ENCODE results near the gene FOXQ1.
"Not testable (repeated sequence)": the region's sequence is repeated elsewhere in the genome, so short reads cannot be mapped to it uniquely, and the experiment has no call there.

FOXQ1 gene

DNA sequence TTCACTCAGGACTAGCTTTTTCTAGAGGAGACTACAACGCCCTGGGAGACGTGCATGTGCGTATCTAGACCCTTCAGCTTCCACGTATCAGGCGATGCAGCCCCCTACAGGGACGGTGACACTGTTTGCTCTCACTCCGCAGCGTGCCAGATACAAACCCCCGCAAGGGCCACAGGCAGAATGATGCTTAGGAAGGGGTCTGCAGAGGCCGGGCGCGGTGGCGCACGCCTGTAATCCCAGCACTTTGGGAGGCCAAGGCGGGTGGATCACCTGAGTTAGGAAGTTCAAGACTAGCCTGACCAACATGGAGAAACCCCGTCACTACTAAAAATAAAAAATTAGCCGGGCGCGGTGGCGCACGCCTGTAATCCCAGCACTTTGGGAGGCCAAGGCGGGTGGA is 6.7 kb downstream of the FOXQ1 start:
- DNase-seq (ENCODE audit: low read depth in 2 of 3, low spot score in 1 of 3) = not testable (repeated sequence)

DNA sequence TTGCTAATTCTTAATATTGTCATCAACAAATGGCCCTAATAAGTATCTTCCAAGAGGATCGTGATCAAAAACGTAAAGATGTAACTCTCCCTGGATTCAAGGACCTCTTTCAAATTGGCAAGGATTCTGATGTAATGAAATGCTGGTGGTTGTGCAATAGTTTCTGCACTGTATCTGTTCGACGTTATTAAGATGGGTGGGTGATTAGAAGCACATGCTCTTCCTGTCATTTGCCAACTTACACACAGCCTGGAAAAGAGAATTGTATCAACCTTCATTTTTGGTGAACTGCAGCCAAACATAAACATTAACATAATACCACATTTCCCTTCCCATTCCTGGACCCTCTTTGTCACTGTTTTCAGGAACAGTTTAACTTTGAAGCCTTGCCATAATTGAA is 9.8 kb downstream of the FOXQ1 start:
- DNase-seq (ENCODE audit: low read depth in 2 of 3, low spot score in 1 of 3) = no peak

- no peak for DNase-seq (ENCODE audit: low read depth in 2 of 3, low spot score in 1 of 3)
Measured at GRCh38 chr6:1322156-1322555, 10.3 kb downstream of the FOXQ1 start.

- DNase-seq (ENCODE audit: low read depth in 2 of 3, low spot score in 1 of 3) = no peak
Measured at GRCh38 chr6:1322696-1323219, 10.9 kb downstream of the FOXQ1 start.

DNA sequence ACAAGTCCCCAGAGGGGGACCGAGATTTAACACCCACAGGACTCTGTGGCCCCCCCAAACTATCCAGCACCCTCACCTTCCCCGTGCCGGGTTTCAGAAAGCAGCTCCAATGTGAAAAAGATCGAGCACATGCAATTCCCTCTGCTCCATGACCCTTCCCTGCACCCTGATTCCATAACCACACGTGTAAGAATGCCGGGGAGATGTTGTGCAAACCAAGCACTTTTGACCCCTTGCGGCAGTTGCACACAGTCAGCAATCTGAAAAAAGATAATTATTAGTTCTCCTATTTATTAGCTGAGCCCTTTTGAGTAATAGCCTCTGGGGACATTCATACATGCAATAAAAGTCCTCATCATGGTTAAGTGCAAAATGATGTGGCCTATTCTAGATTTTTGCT is 13.0 kb downstream of the FOXQ1 start:
- DNase-seq (ENCODE audit: low read depth in 2 of 3, low spot score in 1 of 3) = no peak

DNA sequence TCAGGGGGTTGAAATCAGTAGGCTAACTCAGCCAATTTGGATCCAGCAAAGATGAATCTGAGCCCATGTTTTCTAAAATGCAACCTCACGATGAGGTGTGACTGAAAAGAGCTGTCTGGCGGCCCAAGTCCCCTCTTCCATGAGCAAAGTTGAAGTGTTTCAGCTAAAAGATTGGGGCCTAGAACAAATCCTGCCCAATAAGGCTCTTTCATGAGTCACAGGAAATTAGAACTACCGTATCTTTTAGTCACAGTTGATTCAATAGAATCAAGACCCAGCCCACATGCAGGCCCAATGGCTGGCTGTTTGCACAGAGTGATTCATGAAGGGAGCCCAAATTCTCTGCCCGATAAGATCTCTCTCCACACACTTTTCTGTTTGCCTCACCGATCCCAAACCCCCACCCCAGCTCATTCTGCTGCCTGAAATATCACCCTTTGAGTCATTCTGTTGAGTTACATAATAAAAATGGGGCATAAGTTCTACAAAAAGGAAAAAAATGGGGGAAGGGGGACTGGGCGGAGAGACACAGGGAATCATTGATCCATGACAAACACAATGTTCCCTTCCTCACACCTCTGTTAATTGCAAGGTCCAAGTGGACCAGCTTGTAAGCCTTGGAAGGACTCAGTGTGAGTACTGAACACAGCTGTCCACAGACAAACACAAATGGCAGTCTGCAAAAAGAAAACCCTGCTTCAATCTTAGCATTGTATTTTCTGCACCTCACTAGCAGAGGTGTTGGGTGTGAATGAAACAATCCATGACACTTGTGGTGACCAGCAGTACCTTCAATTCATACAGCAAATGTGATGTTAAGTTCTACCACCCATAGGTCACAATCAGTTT is 13.8 kb downstream of the FOXQ1 start:
- DNase-seq (ENCODE audit: low read depth in 2 of 3, low spot score in 1 of 3) = no peak

DNA sequence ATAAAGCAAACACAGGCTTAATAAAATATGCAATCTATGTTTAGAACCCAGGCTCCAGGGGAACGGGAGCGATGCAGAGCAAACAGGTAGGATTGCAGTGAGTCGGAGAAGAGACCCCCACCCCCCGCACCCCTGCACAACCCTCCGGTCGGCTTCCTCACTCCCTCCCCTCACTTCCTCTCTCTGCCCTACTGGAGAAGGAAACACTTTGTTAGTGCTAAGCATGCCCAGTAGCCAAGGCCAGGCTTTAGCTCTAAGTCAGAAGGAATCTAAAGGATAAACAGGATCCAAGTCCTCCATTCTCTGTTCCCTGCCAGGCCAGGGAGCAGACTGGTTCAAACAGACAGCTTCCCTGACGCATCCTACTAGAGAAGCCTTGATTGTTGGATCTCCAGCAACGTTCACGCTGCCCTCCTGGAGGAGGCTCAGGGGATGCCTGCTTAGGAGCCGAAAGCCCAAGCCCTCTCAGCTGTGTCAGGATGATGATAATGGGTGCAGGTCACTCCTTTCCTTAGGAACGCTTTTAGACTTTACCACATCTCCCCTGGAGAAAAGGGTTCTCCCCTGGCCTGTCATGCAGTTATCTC is 14.7 kb downstream of the FOXQ1 start:
- DNase-seq (ENCODE audit: low read depth in 2 of 3, low spot score in 1 of 3) = no peak

- DNase-seq (ENCODE audit: low read depth in 2 of 3, low spot score in 1 of 3) = no peak
Measured at GRCh38 chr6:1327630-1328029, 15.7 kb downstream of the FOXQ1 start.

DNA sequence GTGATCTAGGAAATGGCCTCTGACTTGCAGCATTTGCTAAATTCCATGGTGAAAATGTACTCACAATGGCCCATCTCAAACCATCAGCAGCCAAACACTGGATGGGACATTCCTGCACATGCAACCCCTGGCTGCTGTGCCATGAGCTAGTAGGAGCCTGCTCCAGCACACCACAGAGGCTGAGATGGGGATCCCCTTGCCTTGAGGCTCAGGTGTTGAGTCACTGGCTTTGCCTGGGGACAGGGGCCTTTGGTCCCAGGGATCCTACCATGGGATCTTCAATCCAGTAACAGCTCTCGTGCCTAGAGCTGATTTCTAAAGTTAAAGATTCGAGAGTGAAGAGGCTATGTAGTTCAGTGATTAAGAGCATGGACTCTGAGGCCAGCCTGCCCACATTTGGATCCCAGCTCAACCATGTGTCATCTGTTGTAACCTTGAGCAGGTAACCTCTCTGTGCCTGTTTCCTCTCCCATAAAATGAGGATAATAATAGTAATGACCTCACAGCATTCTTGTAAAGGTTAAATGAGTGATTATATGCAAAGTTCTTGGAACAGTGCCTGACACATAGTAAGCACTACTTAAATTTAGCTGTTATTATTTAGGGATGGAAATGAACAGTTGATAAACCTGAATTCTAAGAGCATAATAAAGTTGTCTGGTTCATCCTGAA is 16.4 kb downstream of the FOXQ1 start:
- no peak for DNase-seq (ENCODE audit: low read depth in 2 of 3, low spot score in 1 of 3)

GRCh38 chr6:1329708-1330107 is 17.8 kb downstream of the FOXQ1 start:
- DNase-seq (ENCODE audit: low read depth in 2 of 3, low spot score in 1 of 3) = no peak

- DNase-seq (ENCODE audit: low read depth in 2 of 3, low spot score in 1 of 3) = no peak
Measured at GRCh38 chr6:1334684-1335083, 22.8 kb downstream of the FOXQ1 start.

- DNase-seq (ENCODE audit: low read depth in 2 of 3, low spot score in 1 of 3) = no peak
Measured at GRCh38 chr6:1335367-1336037, 23.6 kb downstream of the FOXQ1 start.

DNA sequence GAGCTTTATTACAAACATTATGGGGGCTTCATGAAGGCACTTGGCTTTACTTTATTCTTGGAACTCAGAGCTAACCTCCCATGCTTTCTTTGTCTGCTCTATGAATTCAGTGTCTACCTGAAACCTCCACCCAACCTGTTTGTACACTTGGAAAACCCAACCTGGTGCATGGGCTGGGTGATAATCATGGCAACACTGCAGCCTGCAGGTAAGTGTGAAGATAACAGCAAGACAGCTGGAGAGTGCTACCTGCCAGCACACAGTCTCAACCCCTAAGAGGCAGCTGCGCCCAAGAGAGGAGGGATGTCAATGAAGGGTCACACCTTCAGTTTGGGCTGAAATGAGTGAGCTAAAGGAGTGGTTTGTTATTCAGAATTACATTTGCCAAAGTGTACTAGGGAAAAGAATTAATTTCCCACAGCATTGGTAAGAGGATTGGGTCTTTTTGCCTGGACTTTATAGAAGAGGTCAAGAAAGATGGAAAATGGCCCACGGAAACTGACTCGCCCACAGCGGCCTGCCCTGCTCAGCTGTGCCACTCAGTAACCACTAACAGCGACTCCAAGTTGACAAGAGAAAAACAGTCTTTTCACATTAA is 24.4 kb downstream of the FOXQ1 start:
- DNase-seq (ENCODE audit: low read depth in 2 of 3, low spot score in 1 of 3) = no peak

DNA sequence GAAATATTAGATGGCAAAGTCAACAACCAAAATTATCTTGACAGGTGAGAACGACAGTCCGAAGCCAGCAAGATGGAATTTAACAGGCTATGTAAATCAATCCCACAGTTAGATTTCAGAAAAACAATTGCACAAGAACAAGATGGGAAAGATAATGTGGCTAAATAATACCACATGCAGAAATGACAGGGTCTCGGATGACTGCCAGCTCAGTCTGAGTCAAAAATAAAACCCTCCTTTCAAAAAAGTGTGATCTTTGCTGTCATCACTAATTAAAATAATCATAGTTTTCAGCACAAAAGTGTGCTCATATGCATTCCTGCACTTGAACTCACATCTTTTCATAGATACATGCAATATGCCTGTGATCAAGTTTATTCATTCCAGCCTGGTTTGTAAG is 25.9 kb downstream of the FOXQ1 start:
- DNase-seq (ENCODE audit: low read depth in 2 of 3, low spot score in 1 of 3) = no peak

- no peak for DNase-seq (ENCODE audit: low read depth in 2 of 3, low spot score in 1 of 3)
Measured at GRCh38 chr6:1346101-1346500, 34.2 kb downstream of the FOXQ1 start.

DNA sequence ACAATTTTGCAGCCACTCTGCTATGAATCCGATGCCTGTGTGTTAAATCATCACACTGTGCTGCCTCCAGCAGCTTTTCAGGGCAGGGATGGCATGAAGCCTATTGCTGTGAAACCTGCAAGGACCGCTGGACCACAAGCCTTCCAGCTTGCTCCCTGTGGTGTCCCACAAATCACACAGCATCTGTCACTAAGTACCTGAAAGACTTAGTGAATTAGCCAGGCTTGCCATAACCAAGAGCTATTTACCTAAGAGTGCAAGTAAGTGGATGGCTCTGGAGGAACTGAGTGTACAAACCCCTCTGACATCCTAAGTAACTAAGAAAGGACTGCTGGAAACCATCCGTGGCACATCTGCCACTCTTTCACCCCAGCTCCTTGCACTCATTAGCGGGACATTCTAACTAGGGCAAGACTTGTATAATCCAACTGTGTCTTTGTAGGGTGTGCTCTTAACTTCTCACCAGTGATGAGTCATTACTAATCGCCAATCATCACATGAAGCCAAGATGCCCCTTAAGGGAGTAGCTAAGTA is 34.7 kb downstream of the FOXQ1 start:
- no peak for DNase-seq (ENCODE audit: low read depth in 2 of 3, low spot score in 1 of 3)

- no peak for DNase-seq (ENCODE audit: low read depth in 2 of 3, low spot score in 1 of 3)
Measured at GRCh38 chr6:1347161-1347560, 35.3 kb downstream of the FOXQ1 start.

DNA sequence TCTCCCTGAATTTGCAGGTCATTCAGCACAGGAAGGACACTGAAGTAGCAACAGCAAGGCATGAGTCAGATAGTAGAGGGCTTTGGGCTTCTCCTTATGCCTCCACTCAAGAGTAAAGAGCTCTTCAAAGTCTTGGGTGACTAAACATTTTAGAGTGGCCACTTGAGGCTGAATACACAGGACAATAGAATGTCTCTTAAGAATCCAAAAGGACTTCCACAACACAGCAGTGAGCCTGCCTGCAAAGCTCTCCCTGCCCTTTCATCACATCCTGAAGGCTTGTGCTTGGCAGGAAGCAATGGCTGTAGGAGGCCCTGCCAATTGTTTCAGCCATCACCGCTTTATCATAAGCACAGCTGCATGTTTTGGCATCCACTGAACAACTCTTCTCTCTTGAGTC is 36.8 kb downstream of the FOXQ1 start:
- DNase-seq (ENCODE audit: low read depth in 2 of 3, low spot score in 1 of 3) = no peak

- DNase-seq (ENCODE audit: low read depth in 2 of 3, low spot score in 1 of 3) = no peak
Measured at GRCh38 chr6:1349655-1350054, 37.8 kb downstream of the FOXQ1 start.

GRCh38 chr6:1351381-1352008 is 39.6 kb downstream of the FOXQ1 start:
- no peak for DNase-seq (ENCODE audit: low read depth in 2 of 3, low spot score in 1 of 3)

Data from stimulated activated CD4-positive, alpha-beta T cell treated with anti-CD3 and anti-CD28 coated beads, Interleukin-12 subunit alpha, Interleukin-12 subunit beta, amount 100 ng/mL, for 48 hours (primary cell).